NCI-H82 (cell line): ENCODE data around the gene IL17RC.
"Not testable (repeated sequence)": the region's sequence is repeated elsewhere in the genome, so short reads cannot be mapped to it uniquely, and the experiment has no call there.

Experiments used
- DNase-seq: peaks from one replicate; lab custom pipeline; 2025; lab: John Stamatoyannopoulos, UW

The IL17RC gene

GRCh38 chr3:9915254-9916141 is 1.4 kb upstream of the IL17RC start:
- peak; percentile 71 for DNase-seq

- DNase-seq = peak; percentile 86
Measured at GRCh38 chr3:9916346-9916733, 558 bp upstream of the IL17RC start.

GRCh38 chr3:9917820-9918219 is 922 bp downstream of the IL17RC start:
- DNase-seq = no peak

GRCh38 chr3:9918261-9919038 is 1.6 kb downstream of the IL17RC start:
- DNase-seq = no peak

- DNase-seq = no peak
Measured at GRCh38 chr3:9928158-9928557, 11.3 kb downstream of the IL17RC start.

- peak; percentile 18 for DNase-seq
Measured at GRCh38 chr3:9930804-9931418, 14.0 kb downstream of the IL17RC start.

GRCh38 chr3:9932535-9932842 is 15.6 kb downstream of the IL17RC start:
- DNase-seq = no peak

- DNase-seq = peak; percentile 85
Measured at GRCh38 chr3:9932843-9933560, 16.1 kb downstream of the IL17RC start.

- DNase-seq = peak; percentile 97
Measured at GRCh38 chr3:9933561-9934234, 16.8 kb downstream of the IL17RC start, which contains the start of gene CRELD1. CRELD1 (plus strand) TSS chr3:9933834; CDS start chr3:9934439, 605 bp downstream.

GRCh38 chr3:9934235-9934621 is 17.3 kb downstream of the IL17RC start:
- no peak for DNase-seq

- DNase-seq = no peak
Measured at GRCh38 chr3:9934993-9935392, 18.1 kb downstream of the IL17RC start.

- no peak for DNase-seq
Measured at GRCh38 chr3:9935966-9936510, 19.1 kb downstream of the IL17RC start.

GRCh38 chr3:9937486-9938238 is 20.8 kb downstream of the IL17RC start:
- DNase-seq = no peak

GRCh38 chr3:9938966-9939365 is 22.1 kb downstream of the IL17RC start:
- no peak for DNase-seq

GRCh38 chr3:9939906-9940305 is 23.0 kb downstream of the IL17RC start:
- not testable (repeated sequence) for DNase-seq

- DNase-seq = no peak
Measured at GRCh38 chr3:9940746-9941145, 23.8 kb downstream of the IL17RC start.

GRCh38 chr3:9942164-9942563 is 25.3 kb downstream of the IL17RC start:
- no peak for DNase-seq

GRCh38 chr3:9942934-9943690 is 26.2 kb downstream of the IL17RC start:
- no peak for DNase-seq

- no peak for DNase-seq
Measured at GRCh38 chr3:9944271-9944670, 27.4 kb downstream of the IL17RC start.

GRCh38 chr3:9945358-9945757 is 28.5 kb downstream of the IL17RC start:
- DNase-seq = no peak
